ENCODE measurements around the gene GEN1.

GRCh38 chr2:17793296-17793695 lies 39.4 kb downstream of the GEN1 start:
- no peak for TF ChIP-seq LEF1 (IDR thresholded peaks at IDR 0.05; ENCODE audit: borderline replicate concordance)
- TF ChIP-seq ZNF384 (IDR thresholded peaks at IDR 0.05): no peak
